OCI-LY3 (cell line): ENCODE measurements around the gene BAZ2A.
A peak's percentile ranks its signal among the peaks of the same experiment; 100 is the strongest.

ENCODE experiments used
- H2AFZ ChIP-seq: fragments of 200-600, 300-600 bp; shearing (Covaris generic); 2 replicates; pipeline ENCODE4 v1.6.0; 2014; ENCODE audit warnings: antibody characterized with exemption, low read depth, low read length
- H3K27ac ChIP-seq: fragments of 200-600, 300-600 bp; sonication (generic); 2 replicates; pipeline ENCODE4 v1.5.1; 2014; ENCODE audit warnings: mild to moderate bottlenecking, low read length, moderate library complexity, mixed read lengths
- H3K27me3 ChIP-seq: fragments of 200-600, 300-600 bp; sonication (generic); 2 replicates; pipeline ENCODE4 v1.6.1; 2014; ENCODE audit warnings: low read depth, low read length, mixed read lengths
- H3K36me3 ChIP-seq: fragments of 200-600, 300-600 bp; sonication (generic); replicated peaks from 2 replicates; pipeline ENCODE3; 2014; ENCODE audit warnings: low read depth, low read length, mixed read lengths
- H3K4me1 ChIP-seq: fragments of 300-600, 200-600 bp; sonication (generic); 2 replicates; pipeline ENCODE4 v1.6.1; 2014; ENCODE audit warnings: low read length, mixed read lengths
- H3K4me2 ChIP-seq: fragments of 200-600, 300-600 bp; sonication (generic); 2 replicates; pipeline ENCODE4 v1.6.1; 2014; ENCODE audit warnings: low read length, mixed read lengths
- H3K4me3 ChIP-seq: fragments of 300-600, 200-600 bp; sonication (generic); 2 replicates; pipeline ENCODE4 v1.5.1; 2014; ENCODE audit warnings: antibody characterized with exemption, mild to moderate bottlenecking, low read length, moderate library complexity
- H3K79me2 ChIP-seq: fragments of 300-600, 200-600 bp; shearing (Covaris generic); 2 replicates; pipeline ENCODE4 v1.6.1; 2014; ENCODE audit warnings: mild to moderate bottlenecking, low read length, mixed read lengths
- H3K9ac ChIP-seq: fragments of 300-600, 200-600 bp; shearing (Covaris generic); 2 replicates; pipeline ENCODE4 v1.6.0; 2014; ENCODE audit warnings: mild to moderate bottlenecking, low read length, moderate library complexity
- H3K9me3 ChIP-seq: fragments of 200-600, 300-600 bp; shearing (Covaris generic); 2 replicates; pipeline ENCODE4 v1.6.1; 2014; ENCODE audit warnings: low read length, mixed read lengths; ENCODE audit not compliant: insufficient read depth
- H4K20me1 ChIP-seq: fragments of 200-600, 300-600 bp; sonication (generic); 2 replicates; pipeline ENCODE4 v1.6.1; 2016; ENCODE audit warnings: low read length, mixed read lengths; ENCODE audit not compliant: insufficient read depth
- CTCF ChIP-seq: fragments of 200-600, 300-600 bp; sonication (generic); IDR thresholded peaks from 2 replicates; pipeline ENCODE4 v1.5.1; 2014; ENCODE audit warnings: antibody characterized with exemption, low read length, low read depth
- EZH2phosphoT487 ChIP-seq: fragments of 200-600 bp; shearing (Covaris generic); IDR thresholded peaks from 2 replicates; pipeline ENCODE4 v1.6.1; 2018; ENCODE audit warnings: antibody characterized with exemption, mixed run types, low read depth

BAZ2A gene

GRCh38 chr12:56641219-56641618 lies 11.1 kb upstream of the BAZ2A start:
- Histone ChIP-seq H3K36me3 (peaks cover 52% of the 10 kb centered on the region), H3K79me2 (peaks cover 54% of the 10 kb centered on the region), H3K27ac (no peak overlapping the region), H2AFZ (no peak overlapping the region), H3K27me3 (no peaks in the 10 kb centered on the region), H3K9ac (no peak overlapping the region), H3K4me1 (peaks cover 29% of the 10 kb centered on the region), H3K4me3 (no peak overlapping the region), H3K9me3 (no peaks in the 10 kb centered on the region), H3K4me2 (no peak overlapping the region), H4K20me1 (peaks cover 17% of the 10 kb centered on the region)
- TF ChIP-seq CTCF (no peak), EZH2phosphoT487 (no peak)

GRCh38 chr12:56637621-56638020 lies 7.5 kb upstream of the BAZ2A start:
- Histone ChIP-seq H2AFZ (no peak overlapping the region), H3K27ac (peak overlapping the region; percentile 98), H3K9me3 (no peaks in the 10 kb centered on the region), H3K27me3 (no peaks in the 10 kb centered on the region), H3K36me3 (peaks cover 33% of the 10 kb centered on the region), H3K79me2 (peaks cover 53% of the 10 kb centered on the region), H4K20me1 (no peaks in the 10 kb centered on the region), H3K4me2 (peak overlapping the region; percentile 97), H3K9ac (no peak overlapping the region; the same call in 1 of the 2 replicates), H3K4me3 (peak overlapping the region; percentile 86; the same call in 1 of the 2 replicates), H3K4me1 (peaks cover 28% of the 10 kb centered on the region)
- no peak for TF ChIP-seq CTCF
- no peak for TF ChIP-seq EZH2phosphoT487

GRCh38 chr12:56636675-56637540 lies 6.8 kb upstream of the BAZ2A start:
- Histone ChIP-seq H3K79me2 (peaks cover 50% of the 10 kb centered on the region), H3K4me1 (peaks cover 34% of the 10 kb centered on the region), H3K9me3 (no peaks in the 10 kb centered on the region), H3K4me2 (peak overlapping the region; percentile 97), H4K20me1 (no peaks in the 10 kb centered on the region), H3K36me3 (peaks cover 26% of the 10 kb centered on the region), H3K27me3 (no peaks in the 10 kb centered on the region), H3K4me3 (peak overlapping the region; percentile 86), H2AFZ (no peak overlapping the region), H3K27ac (peak overlapping the region; percentile 98), H3K9ac (peak overlapping the region; percentile 98)
- peak; percentile 89 for TF ChIP-seq CTCF
- no peak for TF ChIP-seq EZH2phosphoT487

- H3K4me2 ChIP-seq, result peak overlapping the region; percentile 97
- peaks cover 41% of the 10 kb centered on the region for H3K4me1 ChIP-seq
- H4K20me1 ChIP-seq, result no peaks in the 10 kb centered on the region
- H3K36me3 ChIP-seq, result peaks cover 26% of the 10 kb centered on the region
- no peak overlapping the region for H2AFZ ChIP-seq
- H3K27ac ChIP-seq, result peak overlapping the region; percentile 98
- H3K27me3 ChIP-seq, result no peaks in the 10 kb centered on the region
- TF ChIP-seq EZH2phosphoT487 (no peak), CTCF (no peak)
- peak overlapping the region; percentile 86 for H3K4me3 ChIP-seq
- peaks cover 51% of the 10 kb centered on the region for H3K79me2 ChIP-seq
- H3K9me3 ChIP-seq, result no peaks in the 10 kb centered on the region
- peak overlapping the region; percentile 98 for H3K9ac ChIP-seq
Measured at GRCh38 chr12:56635806-56636674, 5.9 kb upstream of the BAZ2A start.
